ENCODE results near the gene CHCHD1.
A peak's percentile ranks its signal among the peaks of the same experiment; 100 is the strongest.
"Not testable (repeated sequence)": the region's sequence is repeated elsewhere in the genome, so short reads cannot be mapped to it uniquely, and the experiment has no call there.

The CHCHD1 gene

GRCh38 chr10:73779539-73780197 is 2.2 kb upstream of the CHCHD1 start:
- H3K4me1 Mint-ChIP-seq (ENCODE audit: low read depth), result peaks cover 59% of the 10 kb centered on the region
- H3K36me3 Mint-ChIP-seq (ENCODE audit: low read depth), result peaks cover 80% of the 10 kb centered on the region
- H3K4me3 Mint-ChIP-seq, result peak overlapping the region; percentile 99
- DNase-seq, result no peak
- H3K27me3 Mint-ChIP-seq, result no peaks in the 10 kb centered on the region
- no peaks in the 10 kb centered on the region for H3K9me3 Mint-ChIP-seq
- peak overlapping the region; percentile 87 for H3K27ac Mint-ChIP-seq

GRCh38 chr10:73780301-73780700 is 1.5 kb upstream of the CHCHD1 start:
- Mint-ChIP-seq H3K9me3 (no peaks in the 10 kb centered on the region), H3K36me3 (ENCODE audit: low read depth) (peaks cover 75% of the 10 kb centered on the region), H3K27me3 (no peaks in the 10 kb centered on the region), H3K4me1 (ENCODE audit: low read depth) (peaks cover 58% of the 10 kb centered on the region), H3K4me3 (peak overlapping the region; percentile 99), H3K27ac (peak overlapping the region; percentile 100)
- DNase-seq, result no peak

- H3K9me3 Mint-ChIP-seq, result no peaks in the 10 kb centered on the region
- peaks cover 53% of the 10 kb centered on the region for H3K4me1 Mint-ChIP-seq (ENCODE audit: low read depth)
- H3K27ac Mint-ChIP-seq, result peak overlapping the region; percentile 100
- peak overlapping the region; percentile 99 for H3K4me3 Mint-ChIP-seq
- no peak for DNase-seq
- peaks cover 71% of the 10 kb centered on the region for H3K36me3 Mint-ChIP-seq (ENCODE audit: low read depth)
- no peaks in the 10 kb centered on the region for H3K27me3 Mint-ChIP-seq
Measured at GRCh38 chr10:73780966-73781365, 882 bp upstream of the CHCHD1 start.

- Mint-ChIP-seq H3K4me3 (peak overlapping the region; percentile 99), H3K27ac (peak overlapping the region; percentile 100), H3K9me3 (no peaks in the 10 kb centered on the region), H3K4me1 (ENCODE audit: low read depth) (peaks cover 58% of the 10 kb centered on the region), H3K36me3 (ENCODE audit: low read depth) (peaks cover 76% of the 10 kb centered on the region), H3K27me3 (no peaks in the 10 kb centered on the region)
- no peak for DNase-seq
Measured at GRCh38 chr10:73781548-73781878, 335 bp upstream of the CHCHD1 start.

- H3K9me3 Mint-ChIP-seq, result no peaks in the 10 kb centered on the region
- no peak for DNase-seq
- H3K27me3 Mint-ChIP-seq, result no peaks in the 10 kb centered on the region
- H3K4me3 Mint-ChIP-seq, result peak overlapping the region; percentile 99
- peaks cover 58% of the 10 kb centered on the region for H3K4me1 Mint-ChIP-seq (ENCODE audit: low read depth)
- H3K36me3 Mint-ChIP-seq (ENCODE audit: low read depth), result peaks cover 69% of the 10 kb centered on the region
- H3K27ac Mint-ChIP-seq, result peak overlapping the region; percentile 100
Measured at GRCh38 chr10:73782749-73783085, 869 bp downstream of the CHCHD1 start.

- H3K4me3 Mint-ChIP-seq, result peak within 1 kb of the TSS; percentile 98
- H3K27me3 Mint-ChIP-seq, result no peaks in the 10 kb centered on the region
- H3K27ac Mint-ChIP-seq, result peak within 1 kb of the TSS; percentile 99
- no peaks in the 10 kb centered on the region for H3K9me3 Mint-ChIP-seq
- DNase-seq, result peak; percentile 90
- H3K4me1 Mint-ChIP-seq (ENCODE audit: low read depth), result peaks cover 49% of the 10 kb centered on the region
- peaks cover 65% of the 10 kb centered on the region for H3K36me3 Mint-ChIP-seq (ENCODE audit: low read depth)
Measured at GRCh38 chr10:73785211-73785720, 3.4 kb downstream of the CHCHD1 start, which contains the start of gene ZSWIM8. ZSWIM8 (plus strand) TSS chr10:73785606; CDS start chr10:73785879, 273 bp downstream.

GRCh38 chr10:73785721-73786511 is 4.1 kb downstream of the CHCHD1 start:
- Mint-ChIP-seq H3K4me3 (peak overlapping the region; percentile 98), H3K4me1 (ENCODE audit: low read depth) (peaks cover 44% of the 10 kb centered on the region), H3K27me3 (no peaks in the 10 kb centered on the region), H3K9me3 (no peaks in the 10 kb centered on the region), H3K36me3 (ENCODE audit: low read depth) (peaks cover 68% of the 10 kb centered on the region), H3K27ac (peak overlapping the region; percentile 99)
- peak; percentile 71 for DNase-seq

GRCh38 chr10:73786512-73786885 is 4.7 kb downstream of the CHCHD1 start:
- peak overlapping the region; percentile 98 for H3K4me3 Mint-ChIP-seq
- H3K4me1 Mint-ChIP-seq (ENCODE audit: low read depth), result peaks cover 43% of the 10 kb centered on the region
- peak overlapping the region; percentile 89 for H3K27ac Mint-ChIP-seq
- DNase-seq, result no peak
- no peaks in the 10 kb centered on the region for H3K27me3 Mint-ChIP-seq
- H3K36me3 Mint-ChIP-seq (ENCODE audit: low read depth), result peaks cover 69% of the 10 kb centered on the region
- no peaks in the 10 kb centered on the region for H3K9me3 Mint-ChIP-seq

- H3K27me3 Mint-ChIP-seq, DNase-seq, H3K9me3 Mint-ChIP-seq, H3K27ac Mint-ChIP-seq: not testable (repeated sequence)
- H3K36me3 Mint-ChIP-seq (ENCODE audit: low read depth), result peaks cover 66% of the 10 kb centered on the region
- peak overlapping the region; percentile 98 for H3K4me3 Mint-ChIP-seq
- H3K4me1 Mint-ChIP-seq (ENCODE audit: low read depth), result peaks cover 43% of the 10 kb centered on the region
Measured at GRCh38 chr10:73787031-73787800, 5.4 kb downstream of the CHCHD1 start.

GRCh38 chr10:73788864-73789658 is 7.2 kb downstream of the CHCHD1 start:
- H3K4me1 Mint-ChIP-seq (ENCODE audit: low read depth), result peaks cover 28% of the 10 kb centered on the region
- H3K4me3 Mint-ChIP-seq, result no peak overlapping the region
- no peaks in the 10 kb centered on the region for H3K9me3 Mint-ChIP-seq
- H3K27ac Mint-ChIP-seq, result peak overlapping the region; percentile 28
- H3K36me3 Mint-ChIP-seq (ENCODE audit: low read depth), result peaks cover 68% of the 10 kb centered on the region
- H3K27me3 Mint-ChIP-seq, result no peaks in the 10 kb centered on the region
- no peak for DNase-seq

GRCh38 chr10:73789659-73790055 is 7.8 kb downstream of the CHCHD1 start:
- H3K27ac Mint-ChIP-seq, result peak overlapping the region; percentile 28

GRCh38 chr10:73790886-73791625 is 9.2 kb downstream of the CHCHD1 start:
- no peak for DNase-seq
- peaks cover 17% of the 10 kb centered on the region for H3K4me1 Mint-ChIP-seq (ENCODE audit: low read depth)
- peaks cover 78% of the 10 kb centered on the region for H3K36me3 Mint-ChIP-seq (ENCODE audit: low read depth)

More at GRCh38 chr10:73789659-73790055, 7.8 kb downstream of the CHCHD1 start:
- peaks cover 72% of the 10 kb centered on the region for H3K36me3 Mint-ChIP-seq (ENCODE audit: low read depth)
- H3K4me1 Mint-ChIP-seq (ENCODE audit: low read depth), result peaks cover 24% of the 10 kb centered on the region
- H3K27me3 Mint-ChIP-seq, result no peaks in the 10 kb centered on the region
- H3K9me3 Mint-ChIP-seq, result no peaks in the 10 kb centered on the region
- no peak for DNase-seq
- H3K4me3 Mint-ChIP-seq, result no peak overlapping the region

GRCh38 chr10:73791871-73792400 is 10.1 kb downstream of the CHCHD1 start:
- no peak for DNase-seq
- H3K9me3 Mint-ChIP-seq, result no peaks in the 10 kb centered on the region
- no peaks in the 10 kb centered on the region for H3K27me3 Mint-ChIP-seq
- H3K36me3 Mint-ChIP-seq (ENCODE audit: low read depth), result peaks cover 81% of the 10 kb centered on the region
- no peak overlapping the region for H3K4me3 Mint-ChIP-seq
- no peak overlapping the region for H3K27ac Mint-ChIP-seq
- H3K4me1 Mint-ChIP-seq (ENCODE audit: low read depth), result peaks cover 10% of the 10 kb centered on the region

More at GRCh38 chr10:73790886-73791625, 9.2 kb downstream of the CHCHD1 start:
- no peaks in the 10 kb centered on the region for H3K27me3 Mint-ChIP-seq
- no peaks in the 10 kb centered on the region for H3K9me3 Mint-ChIP-seq
- H3K27ac Mint-ChIP-seq, result no peak overlapping the region
- no peak overlapping the region for H3K4me3 Mint-ChIP-seq
